Measurements from ENCODE around the gene PIGP. TPM values are rescaled to one million over a fixed set of nuclear protein-coding genes. Genes with fewer than 3 reads are reported as not detected.

The PIGP gene
- total and polyA plus RNA-seq, 2 of the 13 experiments (the other 11 are each of a cell fraction or from before 2014, with no cell fraction given), result 14.8 to 33.4 TPM

- no peak for TF ChIP-seq SMARCE1 (IDR thresholded peaks at IDR 0.05; ENCODE audit: borderline replicate concordance)
- no peak for TF ChIP-seq ELK4 (CRISPR knock-in tag; IDR thresholded peaks at IDR 0.05; ENCODE audit: borderline replicate concordance)
- TF ChIP-seq JUNB (CRISPR knock-in tag; IDR thresholded peaks at IDR 0.05; ENCODE audit: borderline replicate concordance), result no peak
- TF ChIP-seq FOXK1 (CRISPR knock-in tag; IDR thresholded peaks at IDR 0.05; ENCODE audit: borderline replicate concordance, low read depth), result no peak
- no peak for TF ChIP-seq KLF15 (CRISPR knock-in tag; IDR thresholded peaks at IDR 0.05; ENCODE audit: borderline replicate concordance)
- no peak for TF ChIP-seq MAFG (CRISPR knock-in tag; IDR thresholded peaks at IDR 0.05)
- no peak for TF ChIP-seq GZF1 (CRISPR knock-in tag; IDR thresholded peaks at IDR 0.05)
- no peak for TF ChIP-seq MIER3 (CRISPR knock-in tag; IDR thresholded peaks at IDR 0.05; ENCODE audit: borderline replicate concordance)
- no peak for TF ChIP-seq YEATS2 (CRISPR knock-in tag; IDR thresholded peaks at IDR 0.05; ENCODE audit: borderline replicate concordance)
- TF ChIP-seq ZNF639 (CRISPR knock-in tag; conservative IDR thresholded peaks at IDR 0.05), result no peak
- TF ChIP-seq RBFOX2 (IDR thresholded peaks at IDR 0.05; ENCODE audit: low read depth, low read length), result no peak
- TF ChIP-seq ZNF567 (CRISPR knock-in tag; IDR thresholded peaks at IDR 0.05; ENCODE audit: borderline replicate concordance), result no peak
- TF ChIP-seq ZBTB3 (CRISPR knock-in tag; IDR thresholded peaks at IDR 0.05; ENCODE audit: borderline replicate concordance, low read depth), result no peak
- no peak for TF ChIP-seq ZNF225 (CRISPR knock-in tag; IDR thresholded peaks at IDR 0.05)
- no peak for TF ChIP-seq HOXA3 (CRISPR knock-in tag; IDR thresholded peaks at IDR 0.05)
- TF ChIP-seq ZNF749 (CRISPR knock-in tag; IDR thresholded peaks at IDR 0.05; ENCODE audit: borderline replicate concordance), result no peak
- FAIRE-seq (no peak), DNase-seq (ENCODE audit: low spot score) (no peak), ATAC-seq (no peak)
- Histone ChIP-seq H3K4me3 (replicated peaks in 1 of 3; ENCODE audit: insufficient read depth in 1 of 3, low read depth in 2 of 3, low read length in 3 of 3) (no peak overlapping the region), H3K36me3 (replicated peaks in 1 of 2; ENCODE audit: control insufficient read depth in 1 of 2, insufficient read depth in 2 of 2, low read length in 2 of 2) (no peaks in the 10 kb centered on the region), H3K27me3 (ENCODE audit: control insufficient read depth in 1 of 2, insufficient read depth in 2 of 2, low read length in 2 of 2) (peaks cover 0 to 2% of the 10 kb centered on the region in 2 experiments; a peak in 1 of 5 replicates), H3K9ac (ENCODE audit: insufficient read depth, low read depth, low read length) (no peak overlapping the region), H3K27ac (ENCODE audit: extremely low read length, insufficient read depth, low read length) (no peak overlapping the region), H3K4me1 (ENCODE audit: insufficient read depth, low read length) (peaks cover 58% of the 10 kb centered on the region), H3K4me2 (ENCODE audit: low read depth, low read length) (no peak overlapping the region), H3K9me3 (ENCODE audit: low read length) (no peaks in the 10 kb centered on the region), H2AFZ (ENCODE audit: low read length) (no peak overlapping the region), H4K20me1 (ENCODE audit: insufficient read depth, low read length) (no peaks in the 10 kb centered on the region), H3K79me2 (ENCODE audit: insufficient read depth, low read length) (no peaks in the 10 kb centered on the region)
- intact Hi-C loops (cut with micrococcal nuclease; ENCODE audit: unreplicated experiment), result no loop called here
- POLR2A ChIA-PET, result no interaction called here
- 61% methylated on average over 5 of the region's 6 CpGs for WGBS (ENCODE audit: low lambda C conversion rate)
- no TSS peak for BruUV-seq (replicated peaks)
- CTCF ChIA-PET (ENCODE audit: low intra/inter-chr PET ratio, low total read pairs), result no interaction called here
- in situ Hi-C loops (cut with HindIII; ENCODE audit: extremely low pct_ligation_motif_present, low pct_unique_long_range_greater_than_20kb), result no loop called here
These were observed 27.7 kb downstream of the PIGP start for GRCh38 chr21:37045149-37045548.
